ENCODE results near the gene AFAP1L1. TPM values are rescaled to one million over a fixed set of nuclear protein-coding genes. Genes with fewer than 3 reads are reported as not detected.

The AFAP1L1 gene
- polyA plus RNA-seq, 2 of the 4 experiments (the other 2 are of a cell fraction): 1.5 to 3.5 TPM

DNA sequence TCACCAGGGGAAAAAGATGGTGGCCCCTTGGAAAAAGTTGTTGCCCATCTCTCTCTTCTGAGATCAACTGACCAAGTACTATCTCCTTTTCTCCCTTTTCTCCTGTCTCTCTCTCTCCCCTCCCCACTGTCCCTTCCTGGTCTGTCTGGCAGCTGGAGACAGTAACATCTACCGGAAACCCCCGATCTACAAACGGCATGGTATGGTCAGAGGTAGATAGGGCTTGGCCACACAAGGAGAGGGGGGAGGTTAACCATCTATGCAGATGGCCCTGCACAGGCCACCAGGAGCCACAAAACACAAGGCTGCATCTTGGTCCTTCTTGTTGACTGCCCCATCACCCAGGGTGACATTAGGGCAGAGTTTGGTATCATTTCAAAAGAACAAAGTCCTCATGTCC, 29.3 kb upstream of the AFAP1L1 start (continued):
- TF ChIP-seq FOSL2 (IDR thresholded peaks at IDR 0.05) (no peak), FOSL2 (CRISPR knock-in tag; IDR thresholded peaks at IDR 0.05) (no peak)

DNA sequence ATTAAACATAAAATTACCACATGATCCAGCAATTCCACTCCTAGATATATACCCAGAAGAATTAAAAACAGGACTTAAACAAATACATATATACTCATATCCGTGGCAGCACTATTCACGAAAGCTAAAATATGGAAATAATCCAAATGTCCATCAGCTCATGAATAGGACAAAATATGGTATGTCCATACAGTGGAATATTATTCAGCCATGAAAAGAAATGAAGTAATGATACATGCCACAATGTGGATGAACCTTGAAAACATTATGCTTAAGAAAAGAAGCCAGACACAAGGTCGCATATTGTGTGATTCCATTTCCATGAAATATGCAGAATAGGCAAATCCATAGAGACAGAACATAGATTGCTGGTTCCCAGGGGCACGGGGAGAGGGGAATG, 24.8 kb upstream of the AFAP1L1 start:
- TF ChIP-seq POLR2A (IDR thresholded peaks at IDR 0.05; ENCODE audit: low read length): no peak
- no peak for TF ChIP-seq CBX8 (IDR thresholded peaks at IDR 0.05)
- TF ChIP-seq, protein P1, sequence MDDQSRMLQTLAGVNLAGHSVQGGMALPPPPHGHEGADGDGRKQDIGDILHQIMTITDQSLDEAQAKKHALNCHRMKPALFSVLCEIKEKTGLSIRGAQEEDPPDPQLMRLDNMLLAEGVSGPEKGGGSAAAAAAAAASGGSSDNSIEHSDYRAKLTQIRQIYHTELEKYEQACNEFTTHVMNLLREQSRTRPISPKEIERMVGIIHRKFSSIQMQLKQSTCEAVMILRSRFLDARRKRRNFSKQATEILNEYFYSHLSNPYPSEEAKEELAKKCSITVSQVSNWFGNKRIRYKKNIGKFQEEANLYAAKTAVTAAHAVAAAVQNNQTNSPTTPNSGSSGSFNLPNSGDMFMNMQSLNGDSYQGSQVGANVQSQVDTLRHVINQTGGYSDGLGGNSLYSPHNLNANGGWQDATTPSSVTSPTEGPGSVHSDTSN (IDR thresholded peaks at IDR 0.05): no peak
- TF ChIP-seq NR3C1 (IDR thresholded peaks at IDR 0.05): no peak
- no peak for TF ChIP-seq HOXA7 (CRISPR knock-in tag; IDR thresholded peaks at IDR 0.05)
- TF ChIP-seq, protein P2, sequence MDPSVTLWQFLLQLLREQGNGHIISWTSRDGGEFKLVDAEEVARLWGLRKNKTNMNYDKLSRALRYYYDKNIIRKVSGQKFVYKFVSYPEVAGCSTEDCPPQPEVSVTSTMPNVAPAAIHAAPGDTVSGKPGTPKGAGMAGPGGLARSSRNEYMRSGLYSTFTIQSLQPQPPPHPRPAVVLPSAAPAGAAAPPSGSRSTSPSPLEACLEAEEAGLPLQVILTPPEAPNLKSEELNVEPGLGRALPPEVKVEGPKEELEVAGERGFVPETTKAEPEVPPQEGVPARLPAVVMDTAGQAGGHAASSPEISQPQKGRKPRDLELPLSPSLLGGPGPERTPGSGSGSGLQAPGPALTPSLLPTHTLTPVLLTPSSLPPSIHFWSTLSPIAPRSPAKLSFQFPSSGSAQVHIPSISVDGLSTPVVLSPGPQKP (IDR thresholded peaks at IDR 0.05; ENCODE audit: low read depth, low read length): no peak
- no peak for TF ChIP-seq KDM1A (IDR thresholded peaks at IDR 0.05; ENCODE audit: low read depth)
- TF ChIP-seq, protein P3, sequence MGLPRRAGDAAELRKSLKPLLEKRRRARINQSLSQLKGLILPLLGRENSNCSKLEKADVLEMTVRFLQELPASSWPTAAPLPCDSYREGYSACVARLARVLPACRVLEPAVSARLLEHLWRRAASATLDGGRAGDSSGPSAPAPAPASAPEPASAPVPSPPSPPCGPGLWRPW (IDR thresholded peaks at IDR 0.05): no peak
- TF ChIP-seq FOSL2 (IDR thresholded peaks at IDR 0.05): no peak
- no peak for TF ChIP-seq FOSL2 (CRISPR knock-in tag; IDR thresholded peaks at IDR 0.05)
- TF ChIP-seq POLR2AphosphoS2 (conservative IDR thresholded peaks at IDR 0.05; ENCODE audit: low read length): no peak
- FAIRE-seq (no peak), DNase-seq (ENCODE audit: low read depth in 1 of 2, low spot score in 1 of 2) (no peak), ATAC-seq (no peak)
- H3K4me2 ChIP-seq: no peak overlapping the region
- POLR2A ChIA-PET: no interaction called here
- H3K9me3 ChIP-seq: no peaks in the 10 kb centered on the region
- no peaks in the 10 kb centered on the region for H3K4me1 ChIP-seq
- 39% methylated on average over 4 of the region's 4 CpGs for WGBS (ENCODE audit: missing lambda C conversion rate)
- no peak overlapping the region for H3K4me3 ChIP-seq
- CTCF ChIA-PET: interaction anchor here (0.9 to 5.7 kb wide), 6 partner anchors 11 to 106 kb away, joined by 3 to 36 read pairs (median 6); partner anchors contain the start of gene ABLIM3
- H3K27ac ChIP-seq: no peak overlapping the region

DNA sequence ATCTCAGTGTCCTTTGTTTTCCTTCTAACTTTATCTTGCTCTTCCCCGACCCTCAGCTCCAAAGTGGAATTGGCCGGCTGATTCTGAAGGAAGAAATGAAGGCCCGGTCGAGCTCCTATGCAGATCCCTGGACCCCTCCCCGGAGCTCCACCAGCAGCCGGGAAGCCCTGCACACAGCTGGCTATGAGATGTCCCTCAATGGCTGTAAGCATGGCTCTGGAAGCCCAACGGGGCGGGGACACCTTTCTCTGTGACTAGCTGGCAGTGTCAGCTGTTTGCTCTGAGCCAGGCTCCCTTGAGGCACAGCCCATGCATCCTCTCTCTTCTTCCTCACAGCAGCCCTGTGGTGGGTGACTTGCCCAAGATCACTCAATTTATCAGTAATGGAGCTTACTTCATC, 23.9 kb upstream of the AFAP1L1 start:
- no peak overlapping the region for H3K4me3 ChIP-seq
- no peak overlapping the region for H3K4me2 ChIP-seq
- no peak overlapping the region for H3K27ac ChIP-seq
- ChIA-PET CTCF (interaction anchor here (0.7 to 5.7 kb wide), 5 partner anchors 13 to 172 kb away, joined by 3 to 36 read pairs (median 4); partner anchors contain the start of gene ABLIM3), POLR2A (interaction anchor here (0.5 kb wide), 1 partner anchor 64 kb away, joined by 3 read pairs; no protein-coding TSS in a partner anchor)
- ATAC-seq (no peak), FAIRE-seq (no peak), DNase-seq (ENCODE audit: low read depth in 1 of 2, low spot score in 1 of 2) (no peak)
- no peaks in the 10 kb centered on the region for H3K9me3 ChIP-seq
- 76% methylated on average over 8 of the region's 8 CpGs for WGBS (ENCODE audit: missing lambda C conversion rate)
- TF ChIP-seq ZC3H11A (IDR thresholded peaks at IDR 0.05) (no peak), ZFP36 (IDR thresholded peaks at IDR 0.05; ENCODE audit: borderline replicate concordance, partially characterized antibody) (no peak), HOXB13 (CRISPR knock-in tag; IDR thresholded peaks at IDR 0.05; ENCODE audit: low read depth) (no peak), SMC3 (IDR thresholded peaks at IDR 0.05) (no peak), MAZ (IDR thresholded peaks at IDR 0.05; ENCODE audit: borderline replicate concordance, low read depth, low read length) (no peak), PHF8 (IDR thresholded peaks at IDR 0.05; ENCODE audit: borderline replicate concordance, low read depth) (no peak), FOSB (CRISPR knock-in tag; IDR thresholded peaks at IDR 0.05) (no peak), JUNB (IDR thresholded peaks at IDR 0.05) (no peak), EHMT2 (IDR thresholded peaks at IDR 0.05; ENCODE audit: low read depth) (no peak)
- TF ChIP-seq, protein P3 (IDR thresholded peaks at IDR 0.05): no peak
- TF ChIP-seq, protein P4, sequence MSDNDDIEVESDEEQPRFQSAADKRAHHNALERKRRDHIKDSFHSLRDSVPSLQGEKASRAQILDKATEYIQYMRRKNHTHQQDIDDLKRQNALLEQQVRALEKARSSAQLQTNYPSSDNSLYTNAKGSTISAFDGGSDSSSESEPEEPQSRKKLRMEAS (IDR thresholded peaks at IDR 0.05): no peak
- TF ChIP-seq, protein P5, sequence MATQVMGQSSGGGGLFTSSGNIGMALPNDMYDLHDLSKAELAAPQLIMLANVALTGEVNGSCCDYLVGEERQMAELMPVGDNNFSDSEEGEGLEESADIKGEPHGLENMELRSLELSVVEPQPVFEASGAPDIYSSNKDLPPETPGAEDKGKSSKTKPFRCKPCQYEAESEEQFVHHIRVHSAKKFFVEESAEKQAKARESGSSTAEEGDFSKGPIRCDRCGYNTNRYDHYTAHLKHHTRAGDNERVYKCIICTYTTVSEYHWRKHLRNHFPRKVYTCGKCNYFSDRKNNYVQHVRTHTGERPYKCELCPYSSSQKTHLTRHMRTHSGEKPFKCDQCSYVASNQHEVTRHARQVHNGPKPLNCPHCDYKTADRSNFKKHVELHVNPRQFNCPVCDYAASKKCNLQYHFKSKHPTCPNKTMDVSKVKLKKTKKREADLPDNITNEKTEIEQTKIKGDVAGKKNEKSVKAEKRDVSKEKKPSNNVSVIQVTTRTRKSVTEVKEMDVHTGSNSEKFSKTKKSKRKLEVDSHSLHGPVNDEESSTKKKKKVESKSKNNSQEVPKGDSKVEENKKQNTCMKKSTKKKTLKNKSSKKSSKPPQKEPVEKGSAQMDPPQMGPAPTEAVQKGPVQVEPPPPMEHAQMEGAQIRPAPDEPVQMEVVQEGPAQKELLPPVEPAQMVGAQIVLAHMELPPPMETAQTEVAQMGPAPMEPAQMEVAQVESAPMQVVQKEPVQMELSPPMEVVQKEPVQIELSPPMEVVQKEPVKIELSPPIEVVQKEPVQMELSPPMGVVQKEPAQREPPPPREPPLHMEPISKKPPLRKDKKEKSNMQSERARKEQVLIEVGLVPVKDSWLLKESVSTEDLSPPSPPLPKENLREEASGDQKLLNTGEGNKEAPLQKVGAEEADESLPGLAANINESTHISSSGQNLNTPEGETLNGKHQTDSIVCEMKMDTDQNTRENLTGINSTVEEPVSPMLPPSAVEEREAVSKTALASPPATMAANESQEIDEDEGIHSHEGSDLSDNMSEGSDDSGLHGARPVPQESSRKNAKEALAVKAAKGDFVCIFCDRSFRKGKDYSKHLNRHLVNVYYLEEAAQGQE (IDR thresholded peaks at IDR 0.05): no peak
- TF ChIP-seq, protein P6, sequence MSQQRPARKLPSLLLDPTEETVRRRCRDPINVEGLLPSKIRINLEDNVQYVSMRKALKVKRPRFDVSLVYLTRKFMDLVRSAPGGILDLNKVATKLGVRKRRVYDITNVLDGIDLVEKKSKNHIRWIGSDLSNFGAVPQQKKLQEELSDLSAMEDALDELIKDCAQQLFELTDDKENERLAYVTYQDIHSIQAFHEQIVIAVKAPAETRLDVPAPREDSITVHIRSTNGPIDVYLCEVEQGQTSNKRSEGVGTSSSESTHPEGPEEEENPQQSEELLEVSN (IDR thresholded peaks at IDR 0.05; ENCODE audit: borderline replicate concordance, low read depth): no peak
- TF ChIP-seq, protein P7, sequence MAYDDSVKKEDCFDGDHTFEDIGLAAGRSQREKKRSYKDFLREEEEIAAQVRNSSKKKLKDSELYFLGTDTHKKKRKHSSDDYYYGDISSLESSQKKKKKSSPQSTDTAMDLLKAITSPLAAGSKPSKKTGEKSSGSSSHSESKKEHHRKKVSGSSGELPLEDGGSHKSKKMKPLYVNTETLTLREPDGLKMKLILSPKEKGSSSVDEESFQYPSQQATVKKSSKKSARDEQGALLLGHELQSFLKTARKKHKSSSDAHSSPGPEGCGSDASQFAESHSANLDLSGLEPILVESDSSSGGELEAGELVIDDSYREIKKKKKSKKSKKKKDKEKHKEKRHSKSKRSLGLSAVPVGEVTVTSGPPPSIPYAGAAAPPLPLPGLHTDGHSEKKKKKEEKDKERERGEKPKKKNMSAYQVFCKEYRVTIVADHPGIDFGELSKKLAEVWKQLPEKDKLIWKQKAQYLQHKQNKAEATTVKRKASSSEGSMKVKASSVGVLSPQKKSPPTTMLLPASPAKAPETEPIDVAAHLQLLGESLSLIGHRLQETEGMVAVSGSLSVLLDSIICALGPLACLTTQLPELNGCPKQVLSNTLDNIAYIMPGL (CRISPR knock-in tag; IDR thresholded peaks at IDR 0.05; ENCODE audit: borderline replicate concordance): no peak
- no peaks in the 10 kb centered on the region for H3K4me1 ChIP-seq
